ENCODE measurements around the gene KDF1. TPM values are rescaled to one million over a fixed set of nuclear protein-coding genes. Genes with fewer than 3 reads are reported as not detected.
A peak's percentile ranks its signal among the peaks of the same experiment; 100 is the strongest.

Gene KDF1
- total and polyA plus RNA-seq, 2 of the 13 experiments (the other 11 are each of a cell fraction or from before 2014, with no cell fraction given) = 1.9 to 4.9 TPM

DNA sequence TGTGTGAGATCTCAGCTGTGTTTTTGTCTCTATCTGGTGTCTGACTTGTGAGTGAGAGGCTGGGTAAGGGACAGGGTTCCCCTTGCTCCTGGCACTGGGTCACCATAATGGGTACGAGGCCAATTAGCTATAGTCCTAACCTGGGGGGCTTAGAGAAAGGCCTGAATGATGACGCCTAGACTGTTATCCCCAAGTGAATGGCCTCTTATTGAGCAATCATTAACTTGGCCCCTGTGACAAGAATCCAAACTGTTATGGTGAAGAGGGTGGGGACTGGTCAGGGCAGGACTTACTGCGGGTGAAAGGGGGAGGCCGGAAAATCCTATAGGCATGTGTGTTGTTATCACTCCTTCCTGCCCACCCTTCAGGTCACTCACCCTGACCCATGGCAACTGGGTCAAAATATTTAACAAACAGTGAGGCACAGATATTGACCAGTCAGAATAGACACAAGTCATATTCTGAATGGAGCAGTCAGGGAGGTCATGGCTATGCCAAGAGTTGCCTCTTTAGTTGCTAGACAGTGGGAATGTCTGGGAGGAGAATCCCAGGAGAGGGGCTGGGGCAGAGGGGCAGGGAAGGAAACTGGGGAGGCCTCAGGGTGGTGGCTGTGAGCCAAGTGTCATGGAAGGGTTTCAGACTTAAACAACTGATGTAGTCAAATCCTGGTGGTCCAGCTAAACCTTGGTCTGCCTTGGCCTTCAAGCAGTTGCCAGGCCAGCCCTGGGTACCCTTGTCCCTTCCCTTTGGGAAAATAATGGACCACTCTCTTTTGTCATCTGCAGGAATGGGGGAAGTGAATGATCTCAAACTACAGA, 49.7 kb downstream of the KDF1 start (continued):
- TF ChIP-seq, protein P1, sequence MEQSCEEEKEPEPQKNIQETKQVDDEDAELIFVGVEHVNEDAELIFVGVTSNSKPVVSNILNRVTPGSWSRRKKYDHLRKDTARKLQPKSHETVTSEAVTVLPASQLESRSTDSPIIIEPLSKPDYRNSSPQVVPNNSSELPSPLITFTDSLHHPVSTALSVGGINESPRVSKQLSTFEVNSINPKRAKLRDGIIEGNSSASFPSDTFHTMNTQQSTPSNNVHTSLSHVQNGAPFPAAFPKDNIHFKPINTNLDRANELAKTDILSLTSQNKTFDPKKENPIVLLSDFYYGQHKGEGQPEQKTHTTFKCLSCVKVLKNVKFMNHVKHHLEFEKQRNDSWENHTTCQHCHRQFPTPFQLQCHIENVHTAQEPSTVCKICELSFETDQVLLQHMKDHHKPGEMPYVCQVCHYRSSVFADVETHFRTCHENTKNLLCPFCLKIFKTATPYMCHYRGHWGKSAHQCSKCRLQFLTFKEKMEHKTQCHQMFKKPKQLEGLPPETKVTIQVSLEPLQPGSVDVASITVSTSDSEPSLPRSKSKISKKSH (CRISPR knock-in tag; IDR thresholded peaks at IDR 0.05; ENCODE audit: borderline replicate concordance) = no peak
- TF ChIP-seq HNRNPK (IDR thresholded peaks at IDR 0.05; ENCODE audit: low read depth, low read length, poor library complexity, severe bottlenecking) (no peak), ZNF101 (CRISPR knock-in tag; IDR thresholded peaks at IDR 0.05; ENCODE audit: borderline replicate concordance, low read depth) (no peak), SRSF1 (optimal IDR thresholded peaks at IDR 0.05; ENCODE audit: low read depth, low read length) (no peak), XBP1 (CRISPR knock-in tag; IDR thresholded peaks at IDR 0.05) (no peak), ZNF34 (CRISPR knock-in tag; IDR thresholded peaks at IDR 0.05; ENCODE audit: borderline replicate concordance) (no peak), SKI (IDR thresholded peaks at IDR 0.05; ENCODE audit: partially characterized antibody) (peak; percentile 96), HHEX (CRISPR knock-in tag; IDR thresholded peaks at IDR 0.05) (peak; percentile 66; the same call in 1 of the 2 replicates), KLF16 (CRISPR knock-in tag; IDR thresholded peaks at IDR 0.05) (peak in 1 of 2 experiments; percentile 89; a peak in 1 of 4 replicates), KLF13 (CRISPR knock-in tag; IDR thresholded peaks at IDR 0.05) (no peak), ZNF232 (CRISPR knock-in tag; IDR thresholded peaks at IDR 0.05; ENCODE audit: borderline replicate concordance) (no peak), TEAD2 (CRISPR knock-in tag; IDR thresholded peaks at IDR 0.05) (no peak), CHD4 (IDR thresholded peaks at IDR 0.05; ENCODE audit: borderline replicate concordance, low read length) (peak; percentile 57; the same call in 1 of the 2 replicates), DNMT3B (CRISPR knock-in tag; conservative IDR thresholded peaks at IDR 0.05) (peak; percentile 85; the same call in 1 of the 2 replicates), SUZ12 (IDR thresholded peaks at IDR 0.05; ENCODE audit: low read depth, low read length) (no peak), PLRG1 (conservative IDR thresholded peaks at IDR 0.05) (no peak), ZNF224 (CRISPR knock-in tag; IDR thresholded peaks at IDR 0.05) (no peak), NFRKB (IDR thresholded peaks at IDR 0.05) (no peak), POGZ (CRISPR knock-in tag; IDR thresholded peaks at IDR 0.05) (peak; percentile 66), U2AF2 (IDR thresholded peaks at IDR 0.05; ENCODE audit: low read depth, low read length) (no peak)
- TF ChIP-seq, protein P2, sequence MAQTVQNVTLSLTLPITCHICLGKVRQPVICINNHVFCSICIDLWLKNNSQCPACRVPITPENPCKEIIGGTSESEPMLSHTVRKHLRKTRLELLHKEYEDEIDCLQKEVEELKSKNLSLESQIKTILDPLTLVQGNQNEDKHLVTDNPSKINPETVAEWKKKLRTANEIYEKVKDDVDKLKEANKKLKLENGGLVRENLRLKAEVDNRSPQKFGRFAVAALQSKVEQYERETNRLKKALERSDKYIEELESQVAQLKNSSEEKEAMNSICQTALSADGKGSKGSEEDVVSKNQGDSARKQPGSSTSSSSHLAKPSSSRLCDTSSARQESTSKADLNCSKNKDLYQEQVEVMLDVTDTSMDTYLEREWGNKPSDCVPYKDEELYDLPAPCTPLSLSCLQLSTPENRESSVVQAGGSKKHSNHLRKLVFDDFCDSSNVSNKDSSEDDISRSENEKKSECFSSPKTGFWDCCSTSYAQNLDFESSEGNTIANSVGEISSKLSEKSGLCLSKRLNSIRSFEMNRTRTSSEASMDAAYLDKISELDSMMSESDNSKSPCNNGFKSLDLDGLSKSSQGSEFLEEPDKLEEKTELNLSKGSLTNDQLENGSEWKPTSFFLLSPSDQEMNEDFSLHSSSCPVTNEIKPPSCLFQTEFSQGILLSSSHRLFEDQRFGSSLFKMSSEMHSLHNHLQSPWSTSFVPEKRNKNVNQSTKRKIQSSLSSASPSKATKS (CRISPR knock-in tag; IDR thresholded peaks at IDR 0.05) = 0 out of 2 replicates have a peak, but pooled peaks have one; percentile 38
- TF ChIP-seq, protein P3, sequence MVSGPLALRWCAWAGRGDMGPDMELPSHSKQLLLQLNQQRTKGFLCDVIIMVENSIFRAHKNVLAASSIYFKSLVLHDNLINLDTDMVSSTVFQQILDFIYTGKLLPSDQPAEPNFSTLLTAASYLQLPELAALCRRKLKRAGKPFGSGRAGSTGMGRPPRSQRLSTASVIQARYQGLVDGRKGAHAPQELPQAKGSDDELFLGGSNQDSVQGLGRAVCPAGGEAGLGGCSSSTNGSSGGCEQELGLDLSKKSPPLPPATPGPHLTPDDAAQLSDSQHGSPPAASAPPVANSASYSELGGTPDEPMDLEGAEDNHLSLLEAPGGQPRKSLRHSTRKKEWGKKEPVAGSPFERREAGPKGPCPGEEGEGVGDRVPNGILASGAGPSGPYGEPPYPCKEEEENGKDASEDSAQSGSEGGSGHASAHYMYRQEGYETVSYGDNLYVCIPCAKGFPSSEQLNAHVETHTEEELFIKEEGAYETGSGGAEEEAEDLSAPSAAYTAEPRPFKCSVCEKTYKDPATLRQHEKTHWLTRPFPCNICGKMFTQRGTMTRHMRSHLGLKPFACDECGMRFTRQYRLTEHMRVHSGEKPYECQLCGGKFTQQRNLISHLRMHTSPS (CRISPR knock-in tag; IDR thresholded peaks at IDR 0.05; ENCODE audit: low read depth) = peak; percentile 85
